Ishikawa (cell line): Measurements from ENCODE around the gene TTC9.

ENCODE experiments used
- CEBPB ChIP-seq: IDR thresholded peaks from 2 replicates; pipeline ENCODE4 v1.6.1; 2012
- CREB1 ChIP-seq: IDR thresholded peaks from 2 replicates; pipeline ENCODE4 v1.6.1; 2012; ENCODE audit warnings: low read depth
- EGR1 ChIP-seq: IDR thresholded peaks from 2 replicates; pipeline ENCODE4 v1.6.1; 2012
- EP300 ChIP-seq: IDR thresholded peaks from 2 replicates; pipeline ENCODE4 v1.6.1; 2012; ENCODE audit warnings: borderline replicate concordance
- FOXM1 ChIP-seq: IDR thresholded peaks from 2 replicates; pipeline ENCODE4 v1.6.1; 2012; ENCODE audit warnings: low read depth, borderline replicate concordance
- NFIC ChIP-seq: IDR thresholded peaks from 2 replicates; pipeline ENCODE4 v1.6.1; 2012
- RAD21 ChIP-seq: IDR thresholded peaks from 2 replicates; pipeline ENCODE4 v1.6.1; 2012; ENCODE audit warnings: low read depth
- REST ChIP-seq: IDR thresholded peaks from 2 replicates; pipeline ENCODE4 v1.6.1; 2012; ENCODE audit warnings: low read depth, mild to moderate bottlenecking
- TAF1 ChIP-seq: IDR thresholded peaks from 2 replicates; pipeline ENCODE4 v1.6.1; 2012; ENCODE audit warnings: low read depth, mild to moderate bottlenecking
- TCF12 ChIP-seq: IDR thresholded peaks from 2 replicates; pipeline ENCODE4 v1.6.1; 2012; ENCODE audit warnings: low read depth
- TEAD4 ChIP-seq: IDR thresholded peaks from 2 replicates; pipeline ENCODE4 v1.6.1; 2012
- USF1 ChIP-seq: IDR thresholded peaks from 2 replicates; pipeline ENCODE4 v1.6.1; 2012
- YY1 ChIP-seq: IDR thresholded peaks from 2 replicates; pipeline ENCODE4 v1.6.1; 2012; ENCODE audit warnings: low read depth
- ZBTB7A ChIP-seq: IDR thresholded peaks from 2 replicates; pipeline ENCODE4 v1.6.1; 2012; ENCODE audit warnings: low read depth
- TF ChIP-seq, protein P1 (sequence below): IDR thresholded peaks from 2 replicates; pipeline ENCODE4 v1.6.1; 2012

Gene TTC9

DNA sequence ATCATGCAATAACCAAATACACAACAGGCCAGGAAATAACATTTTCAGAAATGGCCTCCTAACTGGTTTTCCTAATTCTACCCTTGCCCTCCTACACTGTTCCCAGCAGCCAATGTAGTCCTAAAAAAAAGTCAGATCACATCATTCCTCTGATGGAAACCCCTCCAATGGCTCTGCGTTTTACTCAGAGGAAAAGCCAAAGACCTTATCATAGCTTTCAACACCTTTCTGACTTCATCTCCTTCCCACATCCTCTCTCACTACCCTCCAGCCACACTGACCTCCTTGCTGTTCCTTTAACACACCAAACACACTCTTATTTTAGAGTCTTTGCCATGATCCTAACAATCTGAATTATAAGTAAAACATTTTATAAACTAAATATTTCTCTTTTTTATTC, 42.4 kb upstream of the TTC9 start:
- TF ChIP-seq CREB1: no peak
- no peak for TF ChIP-seq EP300
- no peak for TF ChIP-seq REST

DNA sequence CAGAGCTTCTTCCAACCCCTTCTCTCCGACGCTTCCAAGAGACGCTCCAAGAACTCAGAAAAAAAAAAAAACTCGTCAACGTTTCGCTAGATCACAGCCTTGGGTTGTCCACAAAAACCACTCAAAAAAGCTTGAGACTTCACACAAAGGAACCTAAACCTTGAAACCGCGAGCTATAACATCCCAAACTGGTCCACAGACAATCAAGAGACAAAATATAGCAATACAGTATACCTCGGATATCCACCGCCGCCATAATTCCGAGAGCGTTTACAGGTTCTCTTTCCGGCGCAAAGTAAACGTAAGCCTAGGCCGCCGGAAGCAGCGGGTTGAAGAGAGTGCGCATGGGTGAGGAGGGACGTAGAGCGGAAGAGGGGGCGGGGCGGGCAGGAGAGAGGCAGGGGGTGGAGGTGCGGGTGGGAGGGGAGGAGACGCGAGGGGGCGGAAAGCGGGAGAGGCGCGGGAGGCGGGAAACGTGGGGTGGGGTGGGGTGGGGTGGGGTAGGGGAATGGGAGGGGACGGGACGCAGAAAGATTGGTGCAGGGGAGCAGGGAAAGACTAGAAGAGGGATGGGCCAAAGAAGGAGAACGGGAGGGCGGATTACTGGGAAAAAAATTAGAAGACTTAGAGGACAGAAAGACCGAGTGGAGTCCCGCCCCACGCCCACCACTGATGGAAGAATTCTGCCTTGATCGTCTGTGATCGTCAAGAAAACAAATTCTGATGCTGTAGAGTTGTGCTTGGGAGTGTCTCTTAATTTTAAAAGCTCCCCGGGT, 41.1 kb upstream of the TTC9 start, which contains the start of gene MED6:
TSS of gene MED6 (minus strand) at position 274 of the 776 bp plus-strand sequence. CDS start at position 256, 18 bp downstream.
- TF ChIP-seq EGR1: no peak; the same call in 1 of the 2 replicates
- TF ChIP-seq TAF1: peak; percentile 58; the same call in 1 of the 2 replicates
- peak; percentile 94 for TF ChIP-seq YY1
- TF ChIP-seq FOXM1: no peak
- TF ChIP-seq, protein P1, sequence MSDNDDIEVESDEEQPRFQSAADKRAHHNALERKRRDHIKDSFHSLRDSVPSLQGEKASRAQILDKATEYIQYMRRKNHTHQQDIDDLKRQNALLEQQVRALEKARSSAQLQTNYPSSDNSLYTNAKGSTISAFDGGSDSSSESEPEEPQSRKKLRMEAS: peak; percentile 32; the same call in 1 of the 2 replicates
- TF ChIP-seq CREB1: peak; percentile 96

GRCh38 chr14:70601162-70601561, 40.6 kb upstream of the TTC9 start:
- TF ChIP-seq, protein P1: no peak
- TF ChIP-seq ZBTB7A (no peak), TEAD4 (no peak), NFIC (no peak), CEBPB (no peak), REST (no peak)

GRCh38 chr14:70602254-70602653, 39.5 kb upstream of the TTC9 start:
- TF ChIP-seq ZBTB7A: no peak
- TF ChIP-seq TCF12: no peak
- no peak for TF ChIP-seq EGR1
- TF ChIP-seq EP300: no peak
- no peak for TF ChIP-seq CEBPB
- no peak for TF ChIP-seq REST
- TF ChIP-seq TEAD4: no peak
- TF ChIP-seq RAD21: no peak
- TF ChIP-seq NFIC: no peak
- TF ChIP-seq YY1: no peak
- no peak for TF ChIP-seq FOXM1

DNA sequence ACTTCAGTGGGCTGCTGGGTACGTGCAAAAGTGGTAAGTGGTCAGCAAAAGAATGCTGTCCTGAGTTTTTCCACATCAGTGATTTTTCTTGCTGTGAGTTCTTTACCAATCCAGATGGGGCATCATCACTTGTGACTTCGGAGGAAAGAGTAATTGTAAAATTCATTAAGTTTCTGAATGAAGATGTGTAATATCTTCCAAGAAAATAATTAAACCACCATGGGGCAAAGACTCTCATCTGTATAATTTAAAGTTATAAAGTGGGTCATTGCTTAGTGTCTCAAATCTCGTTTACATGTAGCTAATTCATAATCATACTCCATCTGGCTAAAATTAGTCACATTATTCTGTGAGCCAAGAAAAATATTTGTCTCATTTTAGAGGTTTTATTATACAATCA, 30.5 kb upstream of the TTC9 start:
- TF ChIP-seq TAF1 (no peak), TEAD4 (no peak), NFIC (no peak), REST (no peak), YY1 (no peak), RAD21 (no peak), TCF12 (no peak), FOXM1 (no peak), ZBTB7A (no peak), CREB1 (no peak), USF1 (no peak), EP300 (no peak), CEBPB (no peak), EGR1 (no peak)
- TF ChIP-seq, protein P1: no peak
